ENCODE measurements around the gene FAM187B. TPM values are rescaled to one million over a fixed set of nuclear protein-coding genes. Genes with fewer than 3 reads are reported as not detected.
A peak's percentile ranks its signal among the peaks of the same experiment; 100 is the strongest.

Gene FAM187B
- total and polyA plus RNA-seq, 4 donors: 0.17 TPM; not detected in 3

DNA sequence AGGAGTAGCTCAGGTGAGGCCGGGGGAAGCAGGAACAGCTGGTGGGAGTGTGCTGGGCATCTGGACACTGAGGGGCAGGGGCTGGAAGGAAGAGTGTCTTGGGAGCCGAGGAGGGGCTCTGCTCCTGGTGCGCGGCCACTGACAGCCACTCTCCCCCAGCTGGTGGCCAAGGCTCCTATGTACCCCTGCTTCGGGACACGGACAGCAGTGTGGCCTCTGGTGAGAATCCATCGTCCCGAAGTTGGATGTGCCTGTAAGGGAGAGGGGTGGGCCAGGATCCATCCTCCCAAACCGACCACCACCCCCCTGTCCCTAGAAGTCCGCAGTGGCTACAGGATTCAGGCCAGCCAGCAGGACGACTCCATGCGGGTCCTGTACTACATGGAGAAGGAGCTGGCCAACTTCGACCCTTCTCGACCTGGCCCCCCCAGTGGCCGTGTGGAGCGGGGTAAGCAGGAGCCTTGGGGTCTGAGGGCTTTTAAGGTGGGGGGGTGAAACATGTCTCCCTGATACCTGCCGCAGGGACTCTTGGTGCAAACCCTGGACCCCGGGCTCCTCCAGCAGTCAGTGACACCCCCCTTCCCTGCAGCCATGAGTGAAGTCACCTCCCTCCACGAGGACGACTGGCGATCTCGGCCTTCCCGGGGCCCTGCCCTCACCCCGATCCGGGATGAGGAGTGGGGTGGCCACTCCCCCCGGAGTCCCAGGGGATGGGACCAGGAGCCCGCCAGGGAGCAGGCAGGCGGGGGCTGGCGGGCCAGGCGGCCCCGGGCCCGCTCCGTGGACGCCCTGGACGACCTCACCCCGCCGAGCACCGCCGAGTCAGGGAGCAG is 38.2 kb upstream of the FAM187B start (continued):
- TF ChIP-seq EGR1 (IDR thresholded peaks at IDR 0.05; ENCODE audit: low read depth in 2 of 2): no peak
- TF ChIP-seq NR2F2 (IDR thresholded peaks at IDR 0.05): no peak
- TF ChIP-seq FOXA1 (IDR thresholded peaks at IDR 0.05): no peak
- TF ChIP-seq, protein P1, sequence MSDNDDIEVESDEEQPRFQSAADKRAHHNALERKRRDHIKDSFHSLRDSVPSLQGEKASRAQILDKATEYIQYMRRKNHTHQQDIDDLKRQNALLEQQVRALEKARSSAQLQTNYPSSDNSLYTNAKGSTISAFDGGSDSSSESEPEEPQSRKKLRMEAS (IDR thresholded peaks at IDR 0.05): no peak
- no peak for TF ChIP-seq RAD21 (IDR thresholded peaks at IDR 0.05)

DNA sequence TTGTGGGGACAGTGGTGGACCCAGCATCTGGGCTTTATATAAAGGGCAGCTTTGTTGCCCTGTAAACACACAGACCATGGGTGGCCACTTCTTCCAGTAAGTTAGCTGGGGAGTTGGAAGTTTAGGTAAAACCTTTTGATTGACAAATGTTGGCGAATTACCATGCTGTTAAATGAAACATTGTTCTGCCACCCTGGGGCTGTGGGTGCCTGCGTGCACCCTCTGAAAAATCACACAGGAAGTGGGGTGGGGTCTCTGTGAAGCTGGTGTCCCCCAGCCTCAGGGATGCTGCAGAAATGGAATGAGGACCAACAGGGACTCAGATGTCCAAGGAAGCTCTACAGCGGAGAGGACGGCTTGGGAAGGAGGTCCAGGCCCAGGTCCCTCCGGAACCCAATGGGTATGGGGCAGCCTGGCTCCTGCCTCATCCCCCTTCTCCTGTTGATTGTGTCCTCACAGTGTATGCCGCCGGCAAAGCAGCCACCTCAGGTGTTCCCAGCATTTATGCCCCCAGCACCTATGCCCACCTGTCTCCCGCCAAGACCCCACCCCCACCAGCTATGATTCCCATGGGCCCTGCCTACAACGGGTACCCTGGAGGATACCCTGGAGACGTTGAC is 37.5 kb upstream of the FAM187B start:
- H3K27ac ChIP-seq (ENCODE audit: low read depth in 1 of 2, low read length in 2 of 2): peak overlapping the region in 1 of 2 donors; percentile 67
- no peaks in the 10 kb centered on the region for H3K27me3 ChIP-seq (ENCODE audit: control insufficient read depth in 4 of 4, insufficient read depth in 4 of 4, low read length in 3 of 4)
- no peak overlapping the region for H3K4me3 ChIP-seq (ENCODE audit: low read depth in 1 of 3, low read length in 3 of 3)
- 89% methylated on average over 10 of the region's 10 CpGs for WGBS
- H3K4me1 ChIP-seq (ENCODE audit: control insufficient read depth in 4 of 4, insufficient read depth in 4 of 4, low read length in 3 of 4): peaks cover 9 to 54% (median 38%) of the 10 kb centered on the region in 4 donors
- H3K9ac ChIP-seq (ENCODE audit: low read depth in 1 of 2, low read length in 2 of 2): no peak overlapping the region
- peaks cover 0 to 12% (median 4%) of the 10 kb centered on the region in 4 donors for H3K36me3 ChIP-seq (ENCODE audit: control insufficient read depth in 4 of 4, insufficient read depth in 3 of 4, low read depth in 1 of 4, low read length in 3 of 4)
- DNase-seq (ENCODE audit: low spot score): no peak
- TF ChIP-seq RXRA (IDR thresholded peaks at IDR 0.05): no peak
- TF ChIP-seq, protein P2, sequence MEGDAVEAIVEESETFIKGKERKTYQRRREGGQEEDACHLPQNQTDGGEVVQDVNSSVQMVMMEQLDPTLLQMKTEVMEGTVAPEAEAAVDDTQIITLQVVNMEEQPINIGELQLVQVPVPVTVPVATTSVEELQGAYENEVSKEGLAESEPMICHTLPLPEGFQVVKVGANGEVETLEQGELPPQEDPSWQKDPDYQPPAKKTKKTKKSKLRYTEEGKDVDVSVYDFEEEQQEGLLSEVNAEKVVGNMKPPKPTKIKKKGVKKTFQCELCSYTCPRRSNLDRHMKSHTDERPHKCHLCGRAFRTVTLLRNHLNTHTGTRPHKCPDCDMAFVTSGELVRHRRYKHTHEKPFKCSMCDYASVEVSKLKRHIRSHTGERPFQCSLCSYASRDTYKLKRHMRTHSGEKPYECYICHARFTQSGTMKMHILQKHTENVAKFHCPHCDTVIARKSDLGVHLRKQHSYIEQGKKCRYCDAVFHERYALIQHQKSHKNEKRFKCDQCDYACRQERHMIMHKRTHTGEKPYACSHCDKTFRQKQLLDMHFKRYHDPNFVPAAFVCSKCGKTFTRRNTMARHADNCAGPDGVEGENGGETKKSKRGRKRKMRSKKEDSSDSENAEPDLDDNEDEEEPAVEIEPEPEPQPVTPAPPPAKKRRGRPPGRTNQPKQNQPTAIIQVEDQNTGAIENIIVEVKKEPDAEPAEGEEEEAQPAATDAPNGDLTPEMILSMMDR (IDR thresholded peaks at IDR 0.05; ENCODE audit: low read depth, low read length, missing input control): no peak
- TF ChIP-seq, protein P3, sequence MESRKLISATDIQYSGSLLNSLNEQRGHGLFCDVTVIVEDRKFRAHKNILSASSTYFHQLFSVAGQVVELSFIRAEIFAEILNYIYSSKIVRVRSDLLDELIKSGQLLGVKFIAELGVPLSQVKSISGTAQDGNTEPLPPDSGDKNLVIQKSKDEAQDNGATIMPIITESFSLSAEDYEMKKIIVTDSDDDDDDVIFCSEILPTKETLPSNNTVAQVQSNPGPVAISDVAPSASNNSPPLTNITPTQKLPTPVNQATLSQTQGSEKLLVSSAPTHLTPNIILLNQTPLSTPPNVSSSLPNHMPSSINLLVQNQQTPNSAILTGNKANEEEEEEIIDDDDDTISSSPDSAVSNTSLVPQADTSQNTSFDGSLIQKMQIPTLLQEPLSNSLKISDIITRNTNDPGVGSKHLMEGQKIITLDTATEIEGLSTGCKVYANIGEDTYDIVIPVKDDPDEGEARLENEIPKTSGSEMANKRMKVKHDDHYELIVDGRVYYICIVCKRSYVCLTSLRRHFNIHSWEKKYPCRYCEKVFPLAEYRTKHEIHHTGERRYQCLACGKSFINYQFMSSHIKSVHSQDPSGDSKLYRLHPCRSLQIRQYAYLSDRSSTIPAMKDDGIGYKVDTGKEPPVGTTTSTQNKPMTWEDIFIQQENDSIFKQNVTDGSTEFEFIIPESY (IDR thresholded peaks at IDR 0.05): no peak
- no peak for TF ChIP-seq SP1 (IDR thresholded peaks at IDR 0.05)
- TF ChIP-seq HNF4G (IDR thresholded peaks at IDR 0.05): no peak
- TF ChIP-seq, protein P4, sequence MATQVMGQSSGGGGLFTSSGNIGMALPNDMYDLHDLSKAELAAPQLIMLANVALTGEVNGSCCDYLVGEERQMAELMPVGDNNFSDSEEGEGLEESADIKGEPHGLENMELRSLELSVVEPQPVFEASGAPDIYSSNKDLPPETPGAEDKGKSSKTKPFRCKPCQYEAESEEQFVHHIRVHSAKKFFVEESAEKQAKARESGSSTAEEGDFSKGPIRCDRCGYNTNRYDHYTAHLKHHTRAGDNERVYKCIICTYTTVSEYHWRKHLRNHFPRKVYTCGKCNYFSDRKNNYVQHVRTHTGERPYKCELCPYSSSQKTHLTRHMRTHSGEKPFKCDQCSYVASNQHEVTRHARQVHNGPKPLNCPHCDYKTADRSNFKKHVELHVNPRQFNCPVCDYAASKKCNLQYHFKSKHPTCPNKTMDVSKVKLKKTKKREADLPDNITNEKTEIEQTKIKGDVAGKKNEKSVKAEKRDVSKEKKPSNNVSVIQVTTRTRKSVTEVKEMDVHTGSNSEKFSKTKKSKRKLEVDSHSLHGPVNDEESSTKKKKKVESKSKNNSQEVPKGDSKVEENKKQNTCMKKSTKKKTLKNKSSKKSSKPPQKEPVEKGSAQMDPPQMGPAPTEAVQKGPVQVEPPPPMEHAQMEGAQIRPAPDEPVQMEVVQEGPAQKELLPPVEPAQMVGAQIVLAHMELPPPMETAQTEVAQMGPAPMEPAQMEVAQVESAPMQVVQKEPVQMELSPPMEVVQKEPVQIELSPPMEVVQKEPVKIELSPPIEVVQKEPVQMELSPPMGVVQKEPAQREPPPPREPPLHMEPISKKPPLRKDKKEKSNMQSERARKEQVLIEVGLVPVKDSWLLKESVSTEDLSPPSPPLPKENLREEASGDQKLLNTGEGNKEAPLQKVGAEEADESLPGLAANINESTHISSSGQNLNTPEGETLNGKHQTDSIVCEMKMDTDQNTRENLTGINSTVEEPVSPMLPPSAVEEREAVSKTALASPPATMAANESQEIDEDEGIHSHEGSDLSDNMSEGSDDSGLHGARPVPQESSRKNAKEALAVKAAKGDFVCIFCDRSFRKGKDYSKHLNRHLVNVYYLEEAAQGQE (IDR thresholded peaks at IDR 0.05): no peak
- TF ChIP-seq EGR1 (IDR thresholded peaks at IDR 0.05; ENCODE audit: low read depth in 2 of 2): no peak
- no peak for TF ChIP-seq NR2F2 (IDR thresholded peaks at IDR 0.05)
- no peak for TF ChIP-seq JUND (IDR thresholded peaks at IDR 0.05)
- TF ChIP-seq, protein P1 (IDR thresholded peaks at IDR 0.05): no peak
- TF ChIP-seq HNF4A (conservative IDR thresholded peaks at IDR 0.05): no peak
- TF ChIP-seq FOXA2 (IDR thresholded peaks at IDR 0.05): no peak
- TF ChIP-seq YY1 (IDR thresholded peaks at IDR 0.05): no peak
- no peak for TF ChIP-seq TAF1 (conservative IDR thresholded peaks at IDR 0.05)
- TF ChIP-seq RAD21 (IDR thresholded peaks at IDR 0.05): no peak
- TF ChIP-seq GABPA (IDR thresholded peaks at IDR 0.05 in 1 of 2, conservative IDR thresholded peaks at IDR 0.05 in 1 of 2): no peak
- TF ChIP-seq, protein P5, sequence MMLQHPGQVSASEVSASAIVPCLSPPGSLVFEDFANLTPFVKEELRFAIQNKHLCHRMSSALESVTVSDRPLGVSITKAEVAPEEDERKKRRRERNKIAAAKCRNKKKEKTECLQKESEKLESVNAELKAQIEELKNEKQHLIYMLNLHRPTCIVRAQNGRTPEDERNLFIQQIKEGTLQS (IDR thresholded peaks at IDR 0.05): no peak
- TF ChIP-seq FOXA1 (IDR thresholded peaks at IDR 0.05): no peak
- no peaks in the 10 kb centered on the region for H3K9me3 ChIP-seq (ENCODE audit: control insufficient read depth in 4 of 4, low read length in 3 of 4)

Measured in liver (tissue), 9 donors.